GM18520 (cell line): Measurements from ENCODE around the gene ENTPD6.

Experiments used
- ATAC-seq: cut with Tn5 transposase; IDR thresholded peaks from one replicate; pipeline ENCODE4 v1.9.1; 2021; ENCODE audit not compliant: unreplicated experiment

Gene ENTPD6

GRCh38 chr20:25207960-25208534 lies 12.5 kb downstream of the ENTPD6 start:
- no peak for ATAC-seq

- no peak for ATAC-seq
These were observed 13.9 kb downstream of the ENTPD6 start for GRCh38 chr20:25209400-25209799.

GRCh38 chr20:25209911-25210310 lies 14.4 kb downstream of the ENTPD6 start:
- ATAC-seq, result no peak

- no peak for ATAC-seq
These were observed 15.8 kb downstream of the ENTPD6 start for GRCh38 chr20:25211273-25211672.

- no peak for ATAC-seq
These were observed 16.7 kb downstream of the ENTPD6 start for GRCh38 chr20:25212242-25212641.

GRCh38 chr20:25213566-25214425 lies 18.3 kb downstream of the ENTPD6 start:
- no peak for ATAC-seq

GRCh38 chr20:25214426-25214790 lies 18.9 kb downstream of the ENTPD6 start:
- ATAC-seq, result no peak

GRCh38 chr20:25214819-25215218 lies 19.3 kb downstream of the ENTPD6 start:
- ATAC-seq, result no peak

GRCh38 chr20:25215521-25215920 lies 20.0 kb downstream of the ENTPD6 start:
- ATAC-seq, result no peak

- ATAC-seq, result no peak
These were observed 20.9 kb downstream of the ENTPD6 start for GRCh38 chr20:25216199-25216945.

GRCh38 chr20:25217161-25218108 lies 21.9 kb downstream of the ENTPD6 start:
- ATAC-seq, result no peak

- ATAC-seq, result no peak
These were observed 22.6 kb downstream of the ENTPD6 start for GRCh38 chr20:25218109-25218486.

- ATAC-seq, result no peak
These were observed 23.0 kb downstream of the ENTPD6 start for GRCh38 chr20:25218492-25218891.

- ATAC-seq, result no peak
These were observed 23.9 kb downstream of the ENTPD6 start for GRCh38 chr20:25219365-25219764.

- ATAC-seq, result no peak
These were observed 24.7 kb downstream of the ENTPD6 start for GRCh38 chr20:25220021-25220730.

GRCh38 chr20:25220810-25221591 lies 25.5 kb downstream of the ENTPD6 start:
- no peak for ATAC-seq

- ATAC-seq, result no peak
These were observed 26.3 kb downstream of the ENTPD6 start for GRCh38 chr20:25221592-25222460.

GRCh38 chr20:25222461-25223178 lies 27.1 kb downstream of the ENTPD6 start:
- ATAC-seq, result no peak
